Measurements from ENCODE around the gene ST3GAL3. TPM values are rescaled to one million over a fixed set of nuclear protein-coding genes. Genes with fewer than 3 reads are reported as not detected.

Gene ST3GAL3
- total RNA-seq, 1 experiment from 2014 or later, result 8.6 TPM

DNA sequence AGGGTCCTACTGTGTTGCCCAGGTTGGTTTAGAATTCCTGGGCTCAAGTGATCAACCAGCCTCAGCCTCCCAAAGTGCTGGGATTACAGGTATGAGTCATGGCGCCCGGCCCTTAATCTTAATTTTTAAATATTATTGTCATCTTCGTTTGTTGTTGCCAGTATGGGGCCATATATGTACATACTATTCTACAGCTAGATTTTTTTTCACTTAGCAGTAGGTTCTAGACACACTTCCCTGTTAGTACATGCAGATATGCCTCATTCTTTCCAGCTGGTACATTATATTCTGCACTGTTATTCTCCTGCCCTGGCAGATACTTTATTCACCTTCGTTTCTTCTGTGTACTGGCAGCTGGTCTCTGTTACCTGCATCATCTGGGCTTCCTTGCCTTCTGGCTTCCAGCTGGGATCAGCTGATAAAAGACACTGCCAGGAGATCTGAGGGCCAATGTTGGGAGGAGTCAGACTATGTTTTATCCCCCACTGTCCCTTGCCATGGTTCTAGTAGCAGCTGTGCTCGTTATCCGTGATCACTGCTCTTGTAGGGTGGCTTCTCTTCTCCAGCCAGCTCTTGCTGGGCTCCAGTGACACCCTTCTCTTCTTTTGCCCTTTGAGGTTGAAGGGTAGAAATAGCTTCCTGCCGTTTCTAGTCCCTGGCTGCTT, 24.7 kb downstream of the ST3GAL3 start:
- ChIA-PET CTCF (interaction anchor here (0.7 to 0.8 kb wide), 2 partner anchors 198 to 221 kb away, joined by 3 to 4 read pairs; no protein-coding TSS in a partner anchor), POLR2A (no interaction called here)
- Mint-ChIP-seq H3K27me3 (ENCODE audit: low read depth) (no peaks in the 10 kb centered on the region; the same call in 1 of the 2 replicates), H3K4me1 (no peaks in the 10 kb centered on the region), H3K9me3 (no peaks in the 10 kb centered on the region), H3K4me3 (no peak overlapping the region), H3K27ac (no peak overlapping the region), H3K36me3 (no peaks in the 10 kb centered on the region)
- TF ChIP-seq, protein P1, sequence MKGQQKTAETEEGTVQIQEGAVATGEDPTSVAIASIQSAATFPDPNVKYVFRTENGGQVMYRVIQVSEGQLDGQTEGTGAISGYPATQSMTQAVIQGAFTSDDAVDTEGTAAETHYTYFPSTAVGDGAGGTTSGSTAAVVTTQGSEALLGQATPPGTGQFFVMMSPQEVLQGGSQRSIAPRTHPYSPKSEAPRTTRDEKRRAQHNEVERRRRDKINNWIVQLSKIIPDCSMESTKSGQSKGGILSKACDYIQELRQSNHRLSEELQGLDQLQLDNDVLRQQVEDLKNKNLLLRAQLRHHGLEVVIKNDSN (CRISPR knock-in tag; IDR thresholded peaks at IDR 0.05), result no peak
- no peak for TF ChIP-seq SMAD3 (CRISPR knock-in tag; IDR thresholded peaks at IDR 0.05; ENCODE audit: borderline replicate concordance)
- no peak for TF ChIP-seq ELF4 (CRISPR knock-in tag; IDR thresholded peaks at IDR 0.05; ENCODE audit: low read depth)
- TF ChIP-seq, protein P2, sequence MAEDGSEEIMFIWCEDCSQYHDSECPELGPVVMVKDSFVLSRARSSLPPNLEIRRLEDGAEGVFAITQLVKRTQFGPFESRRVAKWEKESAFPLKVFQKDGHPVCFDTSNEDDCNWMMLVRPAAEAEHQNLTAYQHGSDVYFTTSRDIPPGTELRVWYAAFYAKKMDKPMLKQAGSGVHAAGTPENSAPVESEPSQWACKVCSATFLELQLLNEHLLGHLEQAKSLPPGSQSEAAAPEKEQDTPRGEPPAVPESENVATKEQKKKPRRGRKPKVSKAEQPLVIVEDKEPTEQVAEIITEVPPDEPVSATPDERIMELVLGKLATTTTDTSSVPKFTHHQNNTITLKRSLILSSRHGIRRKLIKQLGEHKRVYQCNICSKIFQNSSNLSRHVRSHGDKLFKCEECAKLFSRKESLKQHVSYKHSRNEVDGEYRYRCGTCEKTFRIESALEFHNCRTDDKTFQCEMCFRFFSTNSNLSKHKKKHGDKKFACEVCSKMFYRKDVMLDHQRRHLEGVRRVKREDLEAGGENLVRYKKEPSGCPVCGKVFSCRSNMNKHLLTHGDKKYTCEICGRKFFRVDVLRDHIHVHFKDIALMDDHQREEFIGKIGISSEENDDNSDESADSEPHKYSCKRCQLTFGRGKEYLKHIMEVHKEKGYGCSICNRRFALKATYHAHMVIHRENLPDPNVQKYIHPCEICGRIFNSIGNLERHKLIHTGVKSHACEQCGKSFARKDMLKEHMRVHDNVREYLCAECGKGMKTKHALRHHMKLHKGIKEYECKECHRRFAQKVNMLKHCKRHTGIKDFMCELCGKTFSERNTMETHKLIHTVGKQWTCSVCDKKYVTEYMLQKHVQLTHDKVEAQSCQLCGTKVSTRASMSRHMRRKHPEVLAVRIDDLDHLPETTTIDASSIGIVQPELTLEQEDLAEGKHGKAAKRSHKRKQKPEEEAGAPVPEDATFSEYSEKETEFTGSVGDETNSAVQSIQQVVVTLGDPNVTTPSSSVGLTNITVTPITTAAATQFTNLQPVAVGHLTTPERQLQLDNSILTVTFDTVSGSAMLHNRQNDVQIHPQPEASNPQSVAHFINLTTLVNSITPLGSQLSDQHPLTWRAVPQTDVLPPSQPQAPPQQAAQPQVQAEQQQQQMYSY (CRISPR knock-in tag; IDR thresholded peaks at IDR 0.05), result no peak
- TF ChIP-seq TCF7 (CRISPR knock-in tag; IDR thresholded peaks at IDR 0.05; ENCODE audit: low read depth), result no peak
- no peak for TF ChIP-seq ZNF138 (CRISPR knock-in tag; conservative IDR thresholded peaks at IDR 0.05)
- no peak for TF ChIP-seq RELA (CRISPR knock-in tag; IDR thresholded peaks at IDR 0.05; ENCODE audit: borderline replicate concordance)
- TF ChIP-seq, protein P3, sequence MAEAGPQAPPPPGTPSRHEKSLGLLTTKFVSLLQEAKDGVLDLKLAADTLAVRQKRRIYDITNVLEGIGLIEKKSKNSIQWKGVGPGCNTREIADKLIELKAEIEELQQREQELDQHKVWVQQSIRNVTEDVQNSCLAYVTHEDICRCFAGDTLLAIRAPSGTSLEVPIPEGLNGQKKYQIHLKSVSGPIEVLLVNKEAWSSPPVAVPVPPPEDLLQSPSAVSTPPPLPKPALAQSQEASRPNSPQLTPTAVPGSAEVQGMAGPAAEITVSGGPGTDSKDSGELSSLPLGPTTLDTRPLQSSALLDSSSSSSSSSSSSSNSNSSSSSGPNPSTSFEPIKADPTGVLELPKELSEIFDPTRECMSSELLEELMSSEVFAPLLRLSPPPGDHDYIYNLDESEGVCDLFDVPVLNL (CRISPR knock-in tag; IDR thresholded peaks at IDR 0.05; ENCODE audit: borderline replicate concordance, low read depth), result no peak
- TF ChIP-seq, protein P4, sequence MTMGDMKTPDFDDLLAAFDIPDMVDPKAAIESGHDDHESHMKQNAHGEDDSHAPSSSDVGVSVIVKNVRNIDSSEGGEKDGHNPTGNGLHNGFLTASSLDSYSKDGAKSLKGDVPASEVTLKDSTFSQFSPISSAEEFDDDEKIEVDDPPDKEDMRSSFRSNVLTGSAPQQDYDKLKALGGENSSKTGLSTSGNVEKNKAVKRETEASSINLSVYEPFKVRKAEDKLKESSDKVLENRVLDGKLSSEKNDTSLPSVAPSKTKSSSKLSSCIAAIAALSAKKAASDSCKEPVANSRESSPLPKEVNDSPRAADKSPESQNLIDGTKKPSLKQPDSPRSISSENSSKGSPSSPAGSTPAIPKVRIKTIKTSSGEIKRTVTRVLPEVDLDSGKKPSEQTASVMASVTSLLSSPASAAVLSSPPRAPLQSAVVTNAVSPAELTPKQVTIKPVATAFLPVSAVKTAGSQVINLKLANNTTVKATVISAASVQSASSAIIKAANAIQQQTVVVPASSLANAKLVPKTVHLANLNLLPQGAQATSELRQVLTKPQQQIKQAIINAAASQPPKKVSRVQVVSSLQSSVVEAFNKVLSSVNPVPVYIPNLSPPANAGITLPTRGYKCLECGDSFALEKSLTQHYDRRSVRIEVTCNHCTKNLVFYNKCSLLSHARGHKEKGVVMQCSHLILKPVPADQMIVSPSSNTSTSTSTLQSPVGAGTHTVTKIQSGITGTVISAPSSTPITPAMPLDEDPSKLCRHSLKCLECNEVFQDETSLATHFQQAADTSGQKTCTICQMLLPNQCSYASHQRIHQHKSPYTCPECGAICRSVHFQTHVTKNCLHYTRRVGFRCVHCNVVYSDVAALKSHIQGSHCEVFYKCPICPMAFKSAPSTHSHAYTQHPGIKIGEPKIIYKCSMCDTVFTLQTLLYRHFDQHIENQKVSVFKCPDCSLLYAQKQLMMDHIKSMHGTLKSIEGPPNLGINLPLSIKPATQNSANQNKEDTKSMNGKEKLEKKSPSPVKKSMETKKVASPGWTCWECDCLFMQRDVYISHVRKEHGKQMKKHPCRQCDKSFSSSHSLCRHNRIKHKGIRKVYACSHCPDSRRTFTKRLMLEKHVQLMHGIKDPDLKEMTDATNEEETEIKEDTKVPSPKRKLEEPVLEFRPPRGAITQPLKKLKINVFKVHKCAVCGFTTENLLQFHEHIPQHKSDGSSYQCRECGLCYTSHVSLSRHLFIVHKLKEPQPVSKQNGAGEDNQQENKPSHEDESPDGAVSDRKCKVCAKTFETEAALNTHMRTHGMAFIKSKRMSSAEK (CRISPR knock-in tag; IDR thresholded peaks at IDR 0.05; ENCODE audit: borderline replicate concordance), result no peak
- ATAC-seq (no peak), DNase-seq (ENCODE audit: low spot score) (no peak)

DNA sequence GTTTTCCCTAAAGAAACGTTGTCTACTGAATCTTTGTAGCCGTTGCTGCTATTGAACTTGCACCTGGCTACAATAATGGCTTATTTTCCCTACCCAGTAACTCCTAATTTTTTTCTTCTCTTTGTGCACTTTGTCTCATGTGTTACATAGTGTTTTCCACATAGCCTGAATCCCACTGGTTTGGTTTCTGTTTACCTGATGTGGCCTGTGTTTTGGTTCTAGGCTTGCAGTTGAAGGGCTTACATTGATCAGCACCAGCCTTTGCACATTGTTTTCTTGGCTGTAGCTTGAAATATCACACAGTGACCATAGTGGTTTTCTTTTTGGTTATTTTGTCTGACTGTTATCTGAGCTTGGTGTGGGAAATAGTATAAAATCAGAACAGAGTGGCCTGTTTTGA, 29.5 kb downstream of the ST3GAL3 start:
- ChIA-PET CTCF (interaction anchor here (3.1 kb wide), 1 partner anchor 198 kb away, joined by 8 read pairs; no protein-coding TSS in a partner anchor), POLR2A (no interaction called here)
- H3K27ac Mint-ChIP-seq, result no peak overlapping the region
- TF ChIP-seq, protein P5, sequence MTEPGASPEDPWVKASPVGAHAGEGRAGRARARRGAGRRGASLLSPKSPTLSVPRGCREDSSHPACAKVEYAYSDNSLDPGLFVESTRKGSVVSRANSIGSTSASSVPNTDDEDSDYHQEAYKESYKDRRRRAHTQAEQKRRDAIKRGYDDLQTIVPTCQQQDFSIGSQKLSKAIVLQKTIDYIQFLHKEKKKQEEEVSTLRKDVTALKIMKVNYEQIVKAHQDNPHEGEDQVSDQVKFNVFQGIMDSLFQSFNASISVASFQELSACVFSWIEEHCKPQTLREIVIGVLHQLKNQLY (CRISPR knock-in tag; IDR thresholded peaks at IDR 0.05), result no peak
- TF ChIP-seq, protein P6, sequence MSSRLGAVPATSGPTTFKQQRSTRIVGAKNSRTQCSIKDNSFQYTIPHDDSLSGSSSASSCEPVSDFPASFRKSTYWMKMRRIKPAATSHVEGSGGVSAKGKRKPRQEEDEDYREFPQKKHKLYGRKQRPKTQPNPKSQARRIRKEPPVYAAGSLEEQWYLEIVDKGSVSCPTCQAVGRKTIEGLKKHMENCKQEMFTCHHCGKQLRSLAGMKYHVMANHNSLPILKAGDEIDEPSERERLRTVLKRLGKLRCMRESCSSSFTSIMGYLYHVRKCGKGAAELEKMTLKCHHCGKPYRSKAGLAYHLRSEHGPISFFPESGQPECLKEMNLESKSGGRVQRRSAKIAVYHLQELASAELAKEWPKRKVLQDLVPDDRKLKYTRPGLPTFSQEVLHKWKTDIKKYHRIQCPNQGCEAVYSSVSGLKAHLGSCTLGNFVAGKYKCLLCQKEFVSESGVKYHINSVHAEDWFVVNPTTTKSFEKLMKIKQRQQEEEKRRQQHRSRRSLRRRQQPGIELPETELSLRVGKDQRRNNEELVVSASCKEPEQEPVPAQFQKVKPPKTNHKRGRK (CRISPR knock-in tag; IDR thresholded peaks at IDR 0.05; ENCODE audit: borderline replicate concordance), result no peak
- TF ChIP-seq, protein P7, sequence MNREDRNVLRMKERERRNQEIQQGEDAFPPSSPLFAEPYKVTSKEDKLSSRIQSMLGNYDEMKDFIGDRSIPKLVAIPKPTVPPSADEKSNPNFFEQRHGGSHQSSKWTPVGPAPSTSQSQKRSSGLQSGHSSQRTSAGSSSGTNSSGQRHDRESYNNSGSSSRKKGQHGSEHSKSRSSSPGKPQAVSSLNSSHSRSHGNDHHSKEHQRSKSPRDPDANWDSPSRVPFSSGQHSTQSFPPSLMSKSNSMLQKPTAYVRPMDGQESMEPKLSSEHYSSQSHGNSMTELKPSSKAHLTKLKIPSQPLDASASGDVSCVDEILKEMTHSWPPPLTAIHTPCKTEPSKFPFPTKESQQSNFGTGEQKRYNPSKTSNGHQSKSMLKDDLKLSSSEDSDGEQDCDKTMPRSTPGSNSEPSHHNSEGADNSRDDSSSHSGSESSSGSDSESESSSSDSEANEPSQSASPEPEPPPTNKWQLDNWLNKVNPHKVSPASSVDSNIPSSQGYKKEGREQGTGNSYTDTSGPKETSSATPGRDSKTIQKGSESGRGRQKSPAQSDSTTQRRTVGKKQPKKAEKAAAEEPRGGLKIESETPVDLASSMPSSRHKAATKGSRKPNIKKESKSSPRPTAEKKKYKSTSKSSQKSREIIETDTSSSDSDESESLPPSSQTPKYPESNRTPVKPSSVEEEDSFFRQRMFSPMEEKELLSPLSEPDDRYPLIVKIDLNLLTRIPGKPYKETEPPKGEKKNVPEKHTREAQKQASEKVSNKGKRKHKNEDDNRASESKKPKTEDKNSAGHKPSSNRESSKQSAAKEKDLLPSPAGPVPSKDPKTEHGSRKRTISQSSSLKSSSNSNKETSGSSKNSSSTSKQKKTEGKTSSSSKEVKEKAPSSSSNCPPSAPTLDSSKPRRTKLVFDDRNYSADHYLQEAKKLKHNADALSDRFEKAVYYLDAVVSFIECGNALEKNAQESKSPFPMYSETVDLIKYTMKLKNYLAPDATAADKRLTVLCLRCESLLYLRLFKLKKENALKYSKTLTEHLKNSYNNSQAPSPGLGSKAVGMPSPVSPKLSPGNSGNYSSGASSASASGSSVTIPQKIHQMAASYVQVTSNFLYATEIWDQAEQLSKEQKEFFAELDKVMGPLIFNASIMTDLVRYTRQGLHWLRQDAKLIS (CRISPR knock-in tag; IDR thresholded peaks at IDR 0.05; ENCODE audit: borderline replicate concordance), result no peak
- TF ChIP-seq, protein P3 (CRISPR knock-in tag; IDR thresholded peaks at IDR 0.05; ENCODE audit: borderline replicate concordance, low read depth), result no peak
- TF ChIP-seq ZNF671 (CRISPR knock-in tag; IDR thresholded peaks at IDR 0.05), result no peak
- no peak for TF ChIP-seq ZNF232 (CRISPR knock-in tag; IDR thresholded peaks at IDR 0.05)
- no peak for TF ChIP-seq RORB (CRISPR knock-in tag; IDR thresholded peaks at IDR 0.05)
- TF ChIP-seq SMAD3 (CRISPR knock-in tag; IDR thresholded peaks at IDR 0.05; ENCODE audit: borderline replicate concordance), result no peak
- no peaks in the 10 kb centered on the region for H3K9me3 Mint-ChIP-seq
- no peaks in the 10 kb centered on the region for H3K36me3 Mint-ChIP-seq
- H3K4me3 Mint-ChIP-seq, result no peak overlapping the region
- H3K27me3 Mint-ChIP-seq (ENCODE audit: low read depth), result no peaks in the 10 kb centered on the region
- DNase-seq (ENCODE audit: low spot score) (no peak), ATAC-seq (no peak)
- H3K4me1 Mint-ChIP-seq, result no peaks in the 10 kb centered on the region

All from WTC11 (cell line).